G401.6 (cell line): ENCODE measurements around the gene FOXK2.
"Not testable (repeated sequence)": the region's sequence is repeated elsewhere in the genome, so short reads cannot be mapped to it uniquely, and the experiment has no call there.

ENCODE experiments used
- FAIRE-seq: peaks from 2 replicates; lab custom pipeline; 2012; peaks lifted over from hg19 to GRCh38; lab: Jason Lieb, UNC

The FOXK2 gene

GRCh38 chr17:82495844-82496528 lies 23.5 kb upstream of the FOXK2 start:
- FAIRE-seq, result no peak

DNA sequence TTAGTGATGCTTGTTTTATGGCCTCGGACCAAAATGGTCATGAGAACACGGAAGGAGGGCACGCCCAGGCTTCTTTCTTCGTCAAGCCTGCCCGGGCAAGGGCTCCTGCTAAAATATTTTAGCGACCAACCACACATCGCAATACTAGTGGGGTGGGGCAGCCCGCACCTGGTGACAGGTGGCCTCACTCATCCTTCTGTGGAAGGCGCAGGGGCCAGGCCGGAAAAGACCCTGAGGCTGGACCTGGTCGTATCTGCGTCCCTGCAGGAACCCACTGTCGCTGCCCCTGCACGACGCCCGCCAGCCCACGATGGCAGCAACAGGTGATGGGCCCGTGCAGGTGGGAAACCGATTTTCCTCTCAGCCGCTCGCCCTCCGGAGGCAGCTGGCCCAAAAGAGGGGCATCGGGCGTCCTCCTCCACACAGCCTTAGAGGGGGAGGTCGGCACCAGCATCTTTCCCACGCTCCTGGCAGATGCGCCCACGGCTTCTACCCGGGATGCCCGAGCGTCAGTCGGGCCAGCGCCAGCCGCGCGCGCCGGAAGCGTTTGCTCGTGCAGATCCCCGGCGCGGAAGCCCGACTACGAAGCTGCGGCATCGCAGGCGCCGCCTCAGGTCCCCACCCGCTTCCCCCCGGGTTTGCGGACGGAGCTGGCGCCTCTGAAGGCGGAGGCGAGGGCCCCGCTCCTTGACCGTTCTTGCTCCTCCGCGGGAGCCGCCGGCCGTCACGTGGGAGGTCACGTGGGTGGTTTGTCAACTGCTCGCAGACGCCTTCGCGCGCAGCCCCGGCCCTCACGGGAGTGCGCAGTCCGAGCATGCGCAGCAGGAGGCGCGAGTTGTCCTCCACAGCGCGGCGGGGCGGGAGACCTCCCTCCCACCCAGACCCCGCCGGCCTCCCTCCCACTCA lies 22.8 kb upstream of the FOXK2 start:
- FAIRE-seq, result no peak

- FAIRE-seq, result no peak
Observed at GRCh38 chr17:82497483-82498405, 21.8 kb upstream of the FOXK2 start.

GRCh38 chr17:82502207-82502606 lies 17.3 kb upstream of the FOXK2 start:
- FAIRE-seq, result no peak

DNA sequence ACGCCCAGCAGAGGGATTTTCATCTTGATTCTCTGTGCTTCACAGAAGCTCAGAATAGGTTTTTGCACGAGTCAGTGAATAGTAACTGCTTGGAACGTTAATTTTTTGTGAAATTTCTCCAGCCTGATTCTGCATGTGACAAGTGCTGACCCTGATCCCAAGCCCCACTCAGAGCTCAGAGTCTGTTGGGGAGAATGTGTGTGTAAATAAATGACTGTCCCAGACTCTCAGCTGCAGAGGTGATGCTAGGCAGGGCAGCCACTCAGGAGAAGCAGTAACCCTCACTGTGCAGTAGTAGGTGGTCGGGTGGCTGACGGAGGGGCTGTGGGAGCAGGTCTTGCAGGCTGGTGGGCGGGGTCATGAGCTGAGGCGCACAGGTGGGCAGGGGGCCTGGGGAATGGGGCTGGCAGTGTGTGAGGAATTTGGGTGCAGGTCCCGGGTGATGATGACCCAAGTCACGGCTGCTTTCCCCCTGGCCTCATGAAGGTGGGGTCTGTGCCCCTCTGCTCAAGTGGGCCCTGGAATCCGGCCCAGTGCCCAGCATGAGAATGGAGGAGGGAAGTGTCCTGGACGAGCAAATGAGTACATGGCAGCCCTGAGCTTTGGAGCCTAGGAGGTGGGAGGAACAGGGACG lies 16.3 kb upstream of the FOXK2 start:
- FAIRE-seq, result no peak

GRCh38 chr17:82503728-82504308 lies 15.7 kb upstream of the FOXK2 start:
- no peak for FAIRE-seq

GRCh38 chr17:82505296-82505695 lies 14.2 kb upstream of the FOXK2 start:
- no peak for FAIRE-seq

GRCh38 chr17:82506402-82506801 lies 13.1 kb upstream of the FOXK2 start:
- not testable (repeated sequence) for FAIRE-seq

DNA sequence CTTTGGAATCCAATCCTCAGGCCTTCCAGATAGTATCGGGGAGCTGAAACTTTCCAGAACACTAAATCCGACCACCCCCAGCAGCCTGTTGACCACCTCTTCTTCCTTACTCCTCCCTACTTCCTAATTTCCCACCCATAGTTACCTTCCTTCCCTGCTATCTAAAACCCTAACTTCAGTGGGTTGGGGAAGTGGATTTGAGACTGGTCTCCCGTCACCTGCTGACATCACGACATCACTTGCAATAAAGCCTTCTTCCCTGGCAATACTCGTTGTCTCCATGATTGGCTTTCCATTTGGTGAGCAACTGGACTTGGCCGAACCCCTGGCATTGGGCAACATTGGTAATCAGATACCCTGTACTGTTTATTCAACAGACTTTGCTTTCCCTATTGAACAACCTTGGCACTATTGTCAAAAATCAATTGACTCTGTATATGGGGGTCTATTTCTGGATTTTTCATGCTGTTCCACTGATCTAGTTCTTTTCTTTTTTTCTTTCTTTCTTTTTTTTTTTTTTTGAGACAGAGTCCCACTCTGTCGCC lies 11.8 kb upstream of the FOXK2 start:
- no peak for FAIRE-seq

DNA sequence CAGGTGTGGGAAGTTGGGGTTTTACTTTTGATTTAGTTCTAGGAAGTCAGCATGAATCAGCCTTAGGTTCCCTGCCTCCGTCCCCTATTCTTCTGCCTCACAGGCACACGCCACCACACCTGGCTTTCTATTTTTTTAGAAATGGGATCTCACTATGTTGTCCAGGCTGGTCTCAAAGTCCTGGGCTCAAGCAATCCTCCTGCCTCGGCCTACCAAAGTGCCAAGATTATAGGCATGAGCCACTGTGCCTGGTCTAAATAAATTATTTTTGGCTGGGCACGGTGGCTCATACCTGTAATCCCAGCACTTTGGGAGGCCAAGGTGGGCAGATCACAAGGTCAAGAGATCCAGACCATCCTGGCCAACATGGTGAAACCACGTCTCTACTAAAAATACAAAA lies 7.9 kb upstream of the FOXK2 start:
- not testable (repeated sequence) for FAIRE-seq

- FAIRE-seq, result not testable (repeated sequence)
Observed at GRCh38 chr17:82513864-82514263, 5.7 kb upstream of the FOXK2 start.

DNA sequence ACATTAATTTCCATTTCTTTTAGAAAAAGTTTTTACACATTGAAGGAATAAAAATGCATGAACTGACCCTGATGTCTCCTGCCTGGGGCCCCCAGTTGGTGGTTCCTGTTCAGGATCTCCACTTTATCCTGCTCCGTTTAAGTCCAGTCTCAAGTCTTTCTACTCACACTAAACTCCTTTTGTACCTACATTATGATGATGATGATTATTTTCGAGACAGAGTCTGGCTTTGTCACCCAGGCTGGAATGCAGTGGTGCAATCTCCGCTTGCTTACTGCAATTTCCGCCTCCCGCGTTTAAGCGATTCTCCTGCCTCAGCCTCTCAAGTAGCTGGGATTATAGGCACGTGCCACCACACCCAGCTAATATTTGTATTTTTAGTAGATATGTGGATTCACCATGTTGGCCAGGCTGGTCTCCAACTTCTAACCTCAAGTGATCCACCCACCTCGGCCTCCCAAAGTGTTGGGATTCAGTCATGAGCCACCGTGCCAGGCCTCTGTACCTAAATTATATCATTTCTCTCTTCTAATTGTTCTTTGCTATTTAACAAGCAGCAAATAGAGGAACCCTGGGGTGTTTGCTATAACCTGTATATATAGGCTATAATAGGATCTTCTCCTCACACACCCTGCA lies 2.2 kb upstream of the FOXK2 start:
- no peak for FAIRE-seq

DNA sequence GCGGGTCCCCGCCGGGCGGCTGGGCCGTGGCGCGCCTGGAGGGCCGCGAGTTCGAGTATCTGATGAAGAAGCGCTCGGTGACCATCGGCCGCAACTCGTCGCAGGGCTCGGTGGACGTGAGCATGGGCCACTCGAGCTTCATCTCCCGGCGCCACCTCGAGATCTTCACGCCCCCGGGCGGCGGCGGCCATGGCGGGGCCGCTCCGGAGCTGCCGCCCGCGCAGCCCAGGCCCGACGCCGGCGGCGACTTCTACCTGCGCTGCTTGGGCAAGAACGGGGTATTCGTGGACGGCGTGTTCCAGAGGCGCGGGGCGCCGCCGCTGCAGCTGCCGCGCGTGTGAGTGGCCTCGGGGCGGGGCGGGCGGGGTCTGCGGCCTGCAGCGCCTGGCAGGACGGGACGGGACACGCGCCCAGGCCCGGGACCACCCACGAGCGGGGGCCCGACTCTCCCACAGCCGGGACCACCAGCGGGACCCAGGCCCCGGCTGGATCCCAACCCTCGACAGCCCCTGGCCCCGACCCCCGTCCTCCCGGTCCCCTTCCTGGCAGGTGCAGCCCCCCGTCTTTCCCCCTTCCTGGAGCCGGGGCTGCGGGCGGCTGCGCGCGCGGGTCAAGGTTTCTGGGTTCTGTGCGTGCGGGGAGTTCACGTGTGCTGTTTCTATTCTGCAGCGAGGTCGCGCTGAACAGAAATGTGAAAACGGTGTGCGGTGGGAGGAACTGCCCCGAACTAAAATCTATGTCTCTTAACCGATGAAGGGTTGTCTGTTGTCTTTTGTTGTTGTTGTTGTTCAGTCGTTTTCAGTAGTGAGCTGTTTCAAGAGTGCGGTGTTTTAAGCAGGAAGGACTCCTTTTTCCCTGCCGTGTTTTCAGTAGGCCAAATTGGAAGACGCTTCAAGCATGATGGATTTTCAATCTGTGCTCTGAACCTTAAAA lies 705 bp downstream of the FOXK2 start:
- FAIRE-seq, result no peak

- no peak for FAIRE-seq
Observed at GRCh38 chr17:82524540-82524939, 5.0 kb downstream of the FOXK2 start.

DNA sequence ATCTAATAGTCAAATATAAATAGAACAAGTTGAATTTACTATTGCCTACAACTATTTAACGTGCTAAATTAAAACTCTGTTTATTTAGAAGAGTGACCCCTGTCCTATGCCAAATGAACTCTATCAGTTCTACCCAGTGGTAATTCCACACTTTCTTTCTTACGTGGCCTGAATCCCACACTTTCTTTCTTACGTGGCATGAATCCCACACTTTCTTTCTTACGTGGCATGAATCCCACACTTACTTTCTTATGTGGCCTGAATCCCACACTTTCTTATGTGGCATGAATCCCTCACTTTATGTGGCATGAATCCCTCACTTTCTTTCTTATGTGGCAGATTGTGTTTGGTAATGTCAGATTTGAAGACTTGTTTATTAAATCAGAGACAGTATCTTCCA lies 6.2 kb downstream of the FOXK2 start:
- no peak for FAIRE-seq

DNA sequence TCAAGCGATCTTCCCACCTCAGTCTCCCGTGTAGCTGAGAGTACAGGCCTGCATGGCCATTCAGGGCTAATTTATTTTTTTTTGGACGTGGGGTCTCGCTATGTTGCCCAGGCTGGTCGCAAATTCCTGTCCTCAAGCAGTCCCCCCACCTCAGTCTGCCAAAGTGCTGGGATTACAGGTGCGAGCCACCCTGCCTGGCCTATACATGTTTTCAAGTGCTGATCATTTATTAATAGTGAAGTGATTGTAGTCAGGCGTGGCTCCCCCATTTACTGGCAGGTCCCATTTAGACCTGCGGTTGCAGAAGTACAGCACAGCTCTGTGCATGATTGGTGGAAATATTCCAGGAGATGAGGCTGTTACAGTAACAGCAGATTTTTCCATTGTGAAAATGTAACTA lies 8.4 kb downstream of the FOXK2 start:
- FAIRE-seq, result no peak

DNA sequence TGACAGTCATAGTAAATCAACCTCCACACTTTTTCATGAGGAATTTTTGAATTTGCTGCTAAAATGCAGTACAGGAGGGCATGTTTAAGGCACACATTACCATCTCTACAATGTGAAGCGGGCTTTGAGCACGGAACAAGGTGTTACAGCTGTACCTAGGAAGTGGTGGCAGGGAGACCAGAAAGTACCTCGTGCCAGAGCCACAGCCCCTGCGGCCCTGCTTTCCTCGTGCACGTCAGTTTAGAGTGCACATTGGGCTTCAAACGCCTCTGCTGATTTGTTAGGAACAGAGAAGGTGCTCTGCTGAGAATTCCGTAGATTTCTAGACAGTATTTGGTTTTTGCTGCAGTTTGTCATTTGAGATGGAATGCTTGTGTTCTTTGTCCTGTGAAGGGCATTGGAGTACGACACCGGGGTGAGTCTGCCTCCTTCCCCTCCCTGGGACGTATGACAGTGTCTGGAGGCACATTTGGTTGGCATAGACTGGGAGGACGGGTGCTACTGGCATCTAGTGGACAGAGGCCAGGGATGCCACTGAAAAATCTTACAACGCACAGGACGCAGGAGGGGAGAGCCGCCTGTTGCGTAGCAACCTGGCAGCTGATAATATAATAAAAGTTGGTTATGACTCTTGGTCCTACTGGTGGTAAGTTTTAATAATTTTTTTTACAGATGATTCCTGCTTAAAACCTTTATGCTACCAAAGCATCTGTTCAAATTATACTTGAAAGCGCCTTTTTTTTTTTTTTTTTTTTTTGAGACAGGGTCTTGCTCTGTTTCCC lies 9.1 kb downstream of the FOXK2 start:
- FAIRE-seq, result no peak

- FAIRE-seq, result no peak
Observed at GRCh38 chr17:82529914-82530300, 10.4 kb downstream of the FOXK2 start.

DNA sequence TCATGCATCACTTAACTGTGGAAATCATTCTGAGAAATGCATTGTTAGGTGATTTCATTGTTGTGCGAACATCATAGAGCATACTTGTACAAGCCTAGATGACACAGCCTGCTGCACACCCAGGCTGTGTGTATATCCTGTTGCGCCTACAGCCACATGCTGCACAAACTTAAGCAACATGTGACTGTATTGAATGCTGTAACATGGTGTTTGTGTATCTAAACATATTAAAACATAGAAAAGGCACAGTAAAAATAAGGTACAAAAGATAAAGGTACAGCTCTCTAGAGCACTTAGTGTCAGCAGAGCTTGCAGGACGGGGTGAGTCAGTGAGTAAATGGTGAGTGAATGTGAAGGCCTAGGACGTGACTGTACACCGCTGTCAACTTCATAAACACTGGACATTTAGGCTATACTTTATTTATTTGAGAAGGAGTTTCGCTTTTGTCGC lies 11.9 kb downstream of the FOXK2 start:
- no peak for FAIRE-seq
